Central memory CD8-positive, alpha-beta T cell (primary cell): ENCODE data around the gene SERINC5.
"Not testable (repeated sequence)": the region's sequence is repeated elsewhere in the genome, so short reads cannot be mapped to it uniquely, and the experiment has no call there.

Experiments used
- ATAC-seq: fragments of 150-1000 bp; cut with Tn5 transposase; replicated peaks from 2 replicates; pipeline ENCODE4 v1.10.0; 2022; ENCODE audit warnings: mild to moderate bottlenecking, moderate FRiP score, moderate number of reproducible peaks; ENCODE audit not compliant: poor library complexity, severe bottlenecking; ENCODE audit errors: extremely low read depth
- DNase-seq, 2 donors: peaks; one replicate each; pipeline ENCODE4 v3.0.0; 2021; ENCODE audit warnings: low spot score in 2 of 2
- H3K27ac Mint-ChIP-seq: one replicate; pipeline ENCODE4 v1.8.0; 2022; ENCODE audit warnings: low read depth, mild to moderate bottlenecking, moderate library complexity, mixed read lengths
- H3K27me3 Mint-ChIP-seq: one replicate; pipeline ENCODE4 v1.8.0; 2022; ENCODE audit warnings: mixed read lengths
- H3K36me3 Mint-ChIP-seq: one replicate; pipeline ENCODE4 v1.8.0; 2022; ENCODE audit warnings: mild to moderate bottlenecking, moderate library complexity, mixed read lengths; ENCODE audit not compliant: insufficient read depth
- H3K4me1 Mint-ChIP-seq: one replicate; pipeline ENCODE4 v1.8.0; 2022; ENCODE audit warnings: mixed read lengths
- H3K4me3 Mint-ChIP-seq: one replicate; pipeline ENCODE4 v1.8.0; 2022; ENCODE audit warnings: mild to moderate bottlenecking, moderate library complexity, mixed read lengths
- H3K9me3 Mint-ChIP-seq: one replicate; pipeline ENCODE4 v1.8.0; 2022; ENCODE audit warnings: mixed read lengths

SERINC5 gene

GRCh38 chr5:80277191-80277590, 21.3 kb upstream of the SERINC5 start:
- peaks cover 12% of the 10 kb centered on the region for H3K27me3 Mint-ChIP-seq

GRCh38 chr5:80276186-80276585, 20.3 kb upstream of the SERINC5 start:
- Mint-ChIP-seq H3K4me3 (no peak overlapping the region), H3K4me1 (no peaks in the 10 kb centered on the region), H3K27me3 (peaks cover 5% of the 10 kb centered on the region), H3K9me3 (no peaks in the 10 kb centered on the region), H3K27ac (no peak overlapping the region), H3K36me3 (no peaks in the 10 kb centered on the region)
- ATAC-seq: no peak
- DNase-seq: no peak

More at GRCh38 chr5:80277191-80277590, 21.3 kb upstream of the SERINC5 start:
- H3K27ac Mint-ChIP-seq: no peak overlapping the region
- H3K4me3 Mint-ChIP-seq: no peak overlapping the region
- DNase-seq (no peak), ATAC-seq (no peak)
- no peaks in the 10 kb centered on the region for H3K4me1 Mint-ChIP-seq
- H3K36me3 Mint-ChIP-seq: no peaks in the 10 kb centered on the region
- H3K9me3 Mint-ChIP-seq: no peaks in the 10 kb centered on the region

GRCh38 chr5:80275347-80275746, 19.5 kb upstream of the SERINC5 start:
- Mint-ChIP-seq H3K27ac (no peak overlapping the region), H3K36me3 (no peaks in the 10 kb centered on the region), H3K4me1 (peaks cover 1% of the 10 kb centered on the region), H3K9me3 (no peaks in the 10 kb centered on the region), H3K4me3 (no peak overlapping the region), H3K27me3 (no peaks in the 10 kb centered on the region)
- no peak for DNase-seq
- no peak for ATAC-seq

GRCh38 chr5:80270543-80270942, 14.7 kb upstream of the SERINC5 start:
- H3K9me3 Mint-ChIP-seq, ATAC-seq, H3K27me3 Mint-ChIP-seq, DNase-seq, H3K4me1 Mint-ChIP-seq, H3K27ac Mint-ChIP-seq, H3K36me3 Mint-ChIP-seq: not testable (repeated sequence)
- peak overlapping the region; percentile 23 for H3K4me3 Mint-ChIP-seq

- no peak for ATAC-seq
- DNase-seq: no peak
- H3K4me1 Mint-ChIP-seq: peaks cover 5% of the 10 kb centered on the region
- H3K4me3 Mint-ChIP-seq: peak overlapping the region; percentile 23
- no peaks in the 10 kb centered on the region for H3K9me3 Mint-ChIP-seq
- no peak overlapping the region for H3K27ac Mint-ChIP-seq
- H3K36me3 Mint-ChIP-seq: no peaks in the 10 kb centered on the region
- H3K27me3 Mint-ChIP-seq: no peaks in the 10 kb centered on the region
Measured at GRCh38 chr5:80269991-80270438, 14.2 kb upstream of the SERINC5 start.

GRCh38 chr5:80268916-80269315, 13.1 kb upstream of the SERINC5 start:
- Mint-ChIP-seq H3K4me3 (no peak overlapping the region), H3K27ac (no peak overlapping the region), H3K4me1 (peaks cover 5% of the 10 kb centered on the region), H3K27me3 (no peaks in the 10 kb centered on the region), H3K9me3 (no peaks in the 10 kb centered on the region), H3K36me3 (no peaks in the 10 kb centered on the region)
- DNase-seq (no peak), ATAC-seq (no peak)

GRCh38 chr5:80266566-80266965, 10.7 kb upstream of the SERINC5 start:
- peaks cover 5% of the 10 kb centered on the region for H3K4me1 Mint-ChIP-seq
- no peak overlapping the region for H3K4me3 Mint-ChIP-seq
- H3K36me3 Mint-ChIP-seq: no peaks in the 10 kb centered on the region
- DNase-seq (no peak), ATAC-seq (no peak)
- H3K9me3 Mint-ChIP-seq: no peaks in the 10 kb centered on the region
- H3K27ac Mint-ChIP-seq: no peak overlapping the region
- H3K27me3 Mint-ChIP-seq: no peaks in the 10 kb centered on the region

GRCh38 chr5:80260461-80260860, 4.6 kb upstream of the SERINC5 start:
- no peak for DNase-seq
- Mint-ChIP-seq H3K27ac (no peak overlapping the region), H3K9me3 (no peaks in the 10 kb centered on the region), H3K4me3 (no peak overlapping the region), H3K36me3 (peaks cover 5% of the 10 kb centered on the region), H3K27me3 (no peaks in the 10 kb centered on the region), H3K4me1 (peaks cover 11% of the 10 kb centered on the region)
- ATAC-seq: no peak

- H3K9me3 Mint-ChIP-seq: no peaks in the 10 kb centered on the region
- no peaks in the 10 kb centered on the region for H3K27me3 Mint-ChIP-seq
- ATAC-seq (no peak), DNase-seq (no peak)
- H3K4me1 Mint-ChIP-seq: peaks cover 17% of the 10 kb centered on the region
- peaks cover 9% of the 10 kb centered on the region for H3K36me3 Mint-ChIP-seq
- no peak overlapping the region for H3K27ac Mint-ChIP-seq
- no peak overlapping the region for H3K4me3 Mint-ChIP-seq
Measured at GRCh38 chr5:80259511-80260203, 3.8 kb upstream of the SERINC5 start.

- H3K27ac Mint-ChIP-seq: peak overlapping the region; percentile 96
- H3K4me3 Mint-ChIP-seq: peak overlapping the region; percentile 97
- ATAC-seq (peak; percentile 29), DNase-seq (no peak)
- H3K27me3 Mint-ChIP-seq: no peaks in the 10 kb centered on the region
- H3K9me3 Mint-ChIP-seq: no peaks in the 10 kb centered on the region
- peaks cover 13% of the 10 kb centered on the region for H3K36me3 Mint-ChIP-seq
- H3K4me1 Mint-ChIP-seq: peaks cover 50% of the 10 kb centered on the region
Measured at GRCh38 chr5:80255431-80255810, 427 bp downstream of the SERINC5 start.

GRCh38 chr5:80254767-80255430, 949 bp downstream of the SERINC5 start:
- ATAC-seq (peak; percentile 3), DNase-seq (no peak)
- Mint-ChIP-seq H3K27me3 (no peaks in the 10 kb centered on the region), H3K4me1 (peaks cover 54% of the 10 kb centered on the region), H3K9me3 (no peaks in the 10 kb centered on the region), H3K4me3 (peak overlapping the region; percentile 97), H3K36me3 (peaks cover 13% of the 10 kb centered on the region), H3K27ac (peak overlapping the region; percentile 67)

GRCh38 chr5:80251636-80252035, 4.2 kb downstream of the SERINC5 start:
- H3K4me3 Mint-ChIP-seq: no peak overlapping the region
- peaks cover 16% of the 10 kb centered on the region for H3K36me3 Mint-ChIP-seq
- H3K9me3 Mint-ChIP-seq: no peaks in the 10 kb centered on the region
- H3K27me3 Mint-ChIP-seq: no peaks in the 10 kb centered on the region
- DNase-seq: no peak
- no peak overlapping the region for H3K27ac Mint-ChIP-seq
- no peak for ATAC-seq
- H3K4me1 Mint-ChIP-seq: peaks cover 70% of the 10 kb centered on the region

GRCh38 chr5:80250801-80251200, 5.0 kb downstream of the SERINC5 start:
- Mint-ChIP-seq H3K4me3 (no peak overlapping the region), H3K27ac (no peak overlapping the region), H3K36me3 (peaks cover 12% of the 10 kb centered on the region), H3K9me3 (no peaks in the 10 kb centered on the region), H3K4me1 (peaks cover 72% of the 10 kb centered on the region), H3K27me3 (no peaks in the 10 kb centered on the region)
- no peak for DNase-seq
- no peak for ATAC-seq
